Tibial artery (tissue), 4 donors: ENCODE measurements around the gene NRXN2.
"Not testable (repeated sequence)": the region's sequence is repeated elsewhere in the genome, so short reads cannot be mapped to it uniquely, and the experiment has no call there.

Experiments
- DNase-seq, 2 donors: peaks; one replicate each; pipeline ENCODE4 v3.0.0-alpha.2; 2019
- H3K27ac ChIP-seq, 2 donors: fragments of 200-600 bp; sonication (generic) in 1 of 2; 1 replicate in 1 of 2; 2 replicates in 1 of 2; pipeline ENCODE4 v1.5.1; 2018 to 2019; ENCODE audit warnings: mild to moderate bottlenecking in 1 of 2
- H3K27me3 ChIP-seq, 2 donors: fragments of 200-600 bp; sonication (generic) in 1 of 2; one replicate each; pipeline versions ENCODE4 v1.5.1 to v1.6.0; 2016 to 2019
- H3K36me3 ChIP-seq, 3 donors: fragments of 200-600 bp; sonication (generic) in 2 of 3; one replicate each; pipeline ENCODE4 v1.5.1; 2016 to 2019; ENCODE audit warnings: mild to moderate bottlenecking in 2 of 3
- H3K4me1 ChIP-seq, 4 donors: fragments of 200-600 bp; sonication (generic) in 2 of 4; 1 replicate in 3 of 4; 2 replicates in 1 of 4; pipeline ENCODE4 v1.5.1; 2016 to 2019
- H3K4me3 ChIP-seq, 2 donors: fragments of 200-600 bp; sonication (generic) in 1 of 2; 1 replicate in 1 of 2; 2 replicates in 1 of 2; pipeline ENCODE4 v1.5.1; 2018 to 2019; ENCODE audit warnings: mild to moderate bottlenecking in 2 of 2
- H3K9me3 ChIP-seq, 3 donors: fragments of 200-600 bp; sonication (generic) in 1 of 3; one replicate each; pipeline ENCODE4 v1.5.1; 2016 to 2019
- CTCF ChIP-seq, 2 experiments: fragments of 200-600 bp in 1 of 2; fragments of 450-650 bp in 1 of 2; IDR thresholded peaks; one replicate each; pipeline ENCODE4 v1.5.1; 2017 to 2019; ENCODE audit warnings: antibody characterized with exemption in 2 of 2, mild to moderate bottlenecking in 1 of 2, moderate library complexity in 1 of 2
- intact Hi-C: fragments of 100-400 bp; cut with DNase I; formaldehyde crosslinking; loops from one replicate; pipeline ENCODE4 v1.15.0; 2023; ENCODE audit warnings: low total_unique reads

Gene NRXN2

GRCh38 chr11:64562723-64563351 is 160.2 kb downstream of the NRXN2 start:
- Histone ChIP-seq H3K4me3 (no peak overlapping the region), H3K36me3 (no peaks in the 10 kb centered on the region), H3K27ac (no peak overlapping the region), H3K27me3 (peaks cover 0 to 29% of the 10 kb centered on the region in 2 donors), H3K9me3 (no peaks in the 10 kb centered on the region), H3K4me1 (no peaks in the 10 kb centered on the region)
- no peak for TF ChIP-seq CTCF (IDR thresholded peaks at IDR 0.05)
- peak in 1 of 2 donors; percentile 6 for DNase-seq
- intact Hi-C loops, result no loop called here

GRCh38 chr11:64561984-64562722 is 160.8 kb downstream of the NRXN2 start:
- H3K36me3 ChIP-seq, result no peaks in the 10 kb centered on the region
- DNase-seq, result no peak
- intact Hi-C loops, result no loop called here

DNA sequence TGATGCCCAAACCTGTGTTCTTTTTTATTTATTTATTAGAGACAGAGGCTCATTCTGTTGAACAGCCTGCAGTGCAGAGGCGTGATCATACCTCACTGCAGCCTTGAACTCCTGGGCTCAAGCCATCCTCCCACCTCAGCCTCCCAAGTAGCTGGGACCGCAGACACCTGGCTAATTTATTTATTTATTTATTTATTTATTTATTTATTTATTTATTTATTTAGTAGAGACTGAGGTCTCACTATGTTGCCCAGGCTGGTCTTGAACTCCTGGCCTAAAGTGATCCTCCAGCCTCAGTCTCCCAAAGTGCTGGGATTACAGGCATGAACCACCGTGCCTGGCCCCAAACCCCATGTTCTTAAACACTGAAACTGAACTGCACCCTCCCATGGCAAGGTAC is 161.6 kb downstream of the NRXN2 start:
- H3K36me3 ChIP-seq, H3K4me1 ChIP-seq, H3K27ac ChIP-seq, H3K9me3 ChIP-seq, DNase-seq, intact Hi-C loops, H3K4me3 ChIP-seq: not testable (repeated sequence)
- peaks cover 0 to 29% of the 10 kb centered on the region in 2 donors for H3K27me3 ChIP-seq

More at GRCh38 chr11:64561984-64562722, 160.8 kb downstream of the NRXN2 start:
- no peak for TF ChIP-seq CTCF (IDR thresholded peaks at IDR 0.05)
- Histone ChIP-seq H3K9me3 (no peaks in the 10 kb centered on the region), H3K27me3 (peaks cover 0 to 29% of the 10 kb centered on the region in 2 donors), H3K4me1 (no peaks in the 10 kb centered on the region), H3K4me3 (no peak overlapping the region), H3K27ac (no peak overlapping the region)

DNA sequence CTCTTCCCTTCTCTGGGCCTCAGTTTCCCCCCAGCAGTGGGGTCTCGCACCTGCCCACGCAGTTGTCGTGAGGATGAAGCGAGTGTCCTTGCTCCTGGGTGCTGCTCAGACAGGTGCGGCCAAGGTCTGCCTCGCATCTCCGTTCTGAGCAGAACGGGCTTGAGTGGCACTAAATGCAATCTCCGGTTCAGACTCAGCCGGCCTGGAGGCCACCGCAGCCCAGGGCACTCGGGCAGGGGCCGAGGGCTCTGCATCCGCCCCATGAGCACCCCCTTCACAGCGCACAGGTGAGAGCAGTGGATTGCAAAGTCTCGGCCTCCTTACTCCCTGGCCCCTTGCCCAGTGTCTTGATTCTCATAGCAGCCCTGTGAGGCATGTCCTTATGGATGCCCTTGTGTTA is 162.1 kb downstream of the NRXN2 start:
- H3K36me3 ChIP-seq, result no peaks in the 10 kb centered on the region
- H3K4me3 ChIP-seq, result no peak overlapping the region
- no peaks in the 10 kb centered on the region for H3K4me1 ChIP-seq
- no peak for DNase-seq
- H3K27ac ChIP-seq, result no peak overlapping the region
- H3K9me3 ChIP-seq, result no peaks in the 10 kb centered on the region
- no peak for TF ChIP-seq CTCF (IDR thresholded peaks at IDR 0.05)
- H3K27me3 ChIP-seq, result peaks cover 0 to 29% of the 10 kb centered on the region in 2 donors
- intact Hi-C loops, result no loop called here

GRCh38 chr11:64560139-64560771 is 162.7 kb downstream of the NRXN2 start:
- TF ChIP-seq CTCF (IDR thresholded peaks at IDR 0.05), result no peak
- Histone ChIP-seq H3K4me3 (no peak overlapping the region), H3K27me3 (peaks cover 0 to 29% of the 10 kb centered on the region in 2 donors), H3K9me3 (no peaks in the 10 kb centered on the region), H3K36me3 (no peaks in the 10 kb centered on the region), H3K27ac (no peak overlapping the region), H3K4me1 (peaks cover 0 to 5% (median under 1%) of the 10 kb centered on the region in 4 donors)
- no peak for DNase-seq
- intact Hi-C loops, result no loop called here
